GM13977 (cell line): ENCODE results near the gene ARHGEF28.

ENCODE experiments used
- DNase-seq: peaks from one replicate; pipeline ENCODE4 v3.0.0; 2012; ENCODE audit warnings: low spot score
- in situ Hi-C: fragments of 300-500 bp; cut with MboI; formaldehyde crosslinking; loops from one replicate; pipeline ENCODE4 v1.12.0; 2022; ENCODE audit warnings: low sequenced_read_pairs, low pct_unique_long_range_greater_than_20kb, mixed read lengths, inconsistent platforms; ENCODE audit not compliant: unreplicated experiment
- TF ChIP-seq, protein P1 (sequence below): IDR thresholded peaks from 2 replicates; pipeline ENCODE4 v1.5.1; 2012; ENCODE audit warnings: mild to moderate bottlenecking, control low read depth; ENCODE audit not compliant: insufficient read depth; ENCODE audit errors: extremely low read depth, missing control alignments

Gene ARHGEF28

DNA sequence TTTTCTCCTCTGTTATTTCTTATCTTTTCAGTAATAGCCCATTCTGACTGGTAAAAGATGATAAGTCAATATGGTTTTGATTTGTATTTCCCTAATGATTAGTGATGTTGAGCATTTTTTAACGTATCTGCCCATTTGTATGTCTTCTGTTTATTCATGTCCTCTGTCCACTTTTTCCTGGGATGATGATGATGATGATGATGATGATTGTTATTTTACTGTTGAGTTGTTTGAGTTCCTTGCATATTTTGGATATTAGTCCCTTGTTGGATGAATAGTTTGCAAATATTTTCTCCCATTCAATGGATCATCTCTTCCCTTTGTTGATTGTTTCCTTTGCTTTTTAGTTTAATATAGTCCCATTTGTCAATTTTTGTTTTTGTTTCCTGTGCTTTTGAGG is 33.4 kb upstream of the ARHGEF28 start:
- in situ Hi-C loops: loop anchor here (25.0 kb wide), 1 partner anchor 1070 kb away; no protein-coding TSS in a partner anchor
- TF ChIP-seq, protein P1, sequence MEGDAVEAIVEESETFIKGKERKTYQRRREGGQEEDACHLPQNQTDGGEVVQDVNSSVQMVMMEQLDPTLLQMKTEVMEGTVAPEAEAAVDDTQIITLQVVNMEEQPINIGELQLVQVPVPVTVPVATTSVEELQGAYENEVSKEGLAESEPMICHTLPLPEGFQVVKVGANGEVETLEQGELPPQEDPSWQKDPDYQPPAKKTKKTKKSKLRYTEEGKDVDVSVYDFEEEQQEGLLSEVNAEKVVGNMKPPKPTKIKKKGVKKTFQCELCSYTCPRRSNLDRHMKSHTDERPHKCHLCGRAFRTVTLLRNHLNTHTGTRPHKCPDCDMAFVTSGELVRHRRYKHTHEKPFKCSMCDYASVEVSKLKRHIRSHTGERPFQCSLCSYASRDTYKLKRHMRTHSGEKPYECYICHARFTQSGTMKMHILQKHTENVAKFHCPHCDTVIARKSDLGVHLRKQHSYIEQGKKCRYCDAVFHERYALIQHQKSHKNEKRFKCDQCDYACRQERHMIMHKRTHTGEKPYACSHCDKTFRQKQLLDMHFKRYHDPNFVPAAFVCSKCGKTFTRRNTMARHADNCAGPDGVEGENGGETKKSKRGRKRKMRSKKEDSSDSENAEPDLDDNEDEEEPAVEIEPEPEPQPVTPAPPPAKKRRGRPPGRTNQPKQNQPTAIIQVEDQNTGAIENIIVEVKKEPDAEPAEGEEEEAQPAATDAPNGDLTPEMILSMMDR: no peak
- no peak for DNase-seq

DNA sequence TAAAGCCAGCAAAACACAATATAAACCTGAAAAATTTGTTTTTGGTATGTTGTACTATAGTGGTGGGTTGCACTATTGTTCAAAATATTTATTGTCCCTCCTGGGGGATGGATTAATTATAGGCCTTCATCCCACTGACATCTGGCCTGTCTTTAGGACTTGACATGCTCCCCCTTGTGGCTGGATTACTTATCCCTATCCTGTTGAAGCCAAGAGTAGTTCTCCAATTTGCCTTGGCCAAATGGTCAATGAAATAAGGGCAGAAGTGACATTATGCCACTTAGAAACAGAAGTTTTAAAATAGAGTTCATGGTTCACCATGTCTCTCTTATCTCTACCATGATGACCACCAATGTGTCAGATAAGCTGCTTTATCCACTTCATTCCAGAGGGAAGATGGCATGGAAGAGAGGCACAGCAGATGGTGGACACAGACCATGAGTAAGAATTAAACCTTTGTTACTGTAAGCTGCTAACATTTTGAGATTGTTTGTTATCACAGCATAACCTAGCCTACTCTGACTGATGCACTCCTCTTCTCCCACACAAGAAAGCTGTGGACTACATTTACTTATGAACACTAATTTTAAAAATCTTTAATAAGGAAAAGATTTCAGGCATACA is 29.2 kb upstream of the ARHGEF28 start:
- in situ Hi-C loops: loop anchor here (25.0 kb wide), 1 partner anchor 1065 kb away; no protein-coding TSS in a partner anchor

DNA sequence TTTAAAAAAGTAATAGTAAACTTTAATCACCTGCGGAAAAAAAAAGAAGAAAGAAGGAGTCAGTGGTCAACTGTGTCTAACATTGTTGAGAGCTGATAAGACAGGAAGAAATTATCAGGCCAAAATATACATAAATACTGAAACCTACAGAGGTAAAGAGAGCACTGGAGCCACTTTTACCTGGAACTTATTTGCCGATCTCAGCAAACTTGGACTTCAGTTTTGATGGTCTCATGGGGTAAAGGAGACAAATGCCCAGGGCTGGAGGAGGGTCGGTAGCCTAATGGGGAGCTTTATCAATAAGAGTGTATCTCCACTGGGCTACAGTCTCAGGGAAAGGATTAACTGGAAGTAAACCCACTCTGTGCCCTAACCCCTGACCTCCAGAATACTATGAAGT is 26.6 kb upstream of the ARHGEF28 start:
- DNase-seq: no peak
- TF ChIP-seq, protein P1: no peak
- in situ Hi-C loops: loop anchor here (25.0 kb wide), 1 partner anchor 1063 kb away; no protein-coding TSS in a partner anchor

More for the DNA sequence above, 29.2 kb upstream of the ARHGEF28 start:
- TF ChIP-seq, protein P1: peak; percentile 54
- no peak for DNase-seq

DNA sequence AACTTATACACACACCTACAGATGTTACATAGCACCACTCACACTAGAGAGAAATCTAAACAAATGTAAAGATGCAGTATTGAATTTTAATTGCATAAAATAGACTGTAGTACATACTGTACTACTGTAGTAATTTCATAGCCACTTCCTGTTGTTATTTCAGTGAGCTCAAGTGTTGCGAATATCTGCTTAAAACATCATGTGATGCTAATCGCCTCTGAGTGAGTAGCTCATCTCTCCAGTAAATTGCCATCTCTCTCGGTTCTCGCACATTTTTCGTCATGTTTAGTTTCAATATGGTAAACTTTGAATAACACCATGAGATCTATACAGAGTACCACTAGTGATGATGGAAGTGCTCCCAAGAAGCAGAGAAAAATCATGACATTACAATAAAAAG is 22.0 kb upstream of the ARHGEF28 start:
- DNase-seq: no peak
- TF ChIP-seq, protein P1: no peak
- in situ Hi-C loops: no loop called here

DNA sequence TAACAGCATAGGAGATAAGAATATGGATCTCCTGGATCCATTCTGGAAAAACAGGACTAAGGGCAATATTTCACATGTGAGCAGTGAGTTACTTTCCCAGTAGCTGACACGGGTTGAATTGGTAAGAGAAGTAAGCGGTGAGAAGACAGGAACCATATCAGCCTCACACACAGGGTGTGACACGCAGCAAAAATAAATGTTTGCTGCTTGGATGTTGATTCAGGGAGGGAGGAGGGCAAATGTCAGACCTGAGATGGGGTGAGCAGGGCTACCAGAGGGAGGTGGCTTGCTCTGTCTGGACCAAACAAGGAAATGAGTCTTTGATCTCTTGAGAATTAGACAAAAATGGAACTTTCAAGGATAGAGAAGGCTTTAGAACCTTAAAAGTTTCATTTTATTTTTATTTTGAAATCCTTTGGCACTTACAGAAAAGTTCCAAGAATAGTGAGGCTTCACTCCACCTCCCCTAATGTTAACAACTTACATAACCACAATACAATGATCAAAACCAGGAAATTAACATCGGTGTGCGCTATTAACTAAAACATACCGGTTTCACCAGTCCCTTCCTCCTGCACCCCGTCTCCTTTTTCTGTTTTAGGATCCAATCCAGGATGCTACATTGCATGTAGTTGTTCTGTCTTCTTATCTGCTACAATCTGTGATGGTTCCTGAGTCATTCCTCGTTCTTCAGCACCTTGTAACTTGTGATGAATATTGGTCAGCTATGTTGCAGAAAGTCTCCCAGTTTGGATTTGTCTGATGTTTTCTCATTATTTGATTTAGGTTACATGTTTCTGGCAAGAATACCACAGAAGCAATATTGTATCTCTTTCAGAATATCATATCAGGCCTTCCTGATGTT is 20.5 kb upstream of the ARHGEF28 start:
- TF ChIP-seq, protein P1: no peak
- in situ Hi-C loops: no loop called here
- DNase-seq: no peak

DNA sequence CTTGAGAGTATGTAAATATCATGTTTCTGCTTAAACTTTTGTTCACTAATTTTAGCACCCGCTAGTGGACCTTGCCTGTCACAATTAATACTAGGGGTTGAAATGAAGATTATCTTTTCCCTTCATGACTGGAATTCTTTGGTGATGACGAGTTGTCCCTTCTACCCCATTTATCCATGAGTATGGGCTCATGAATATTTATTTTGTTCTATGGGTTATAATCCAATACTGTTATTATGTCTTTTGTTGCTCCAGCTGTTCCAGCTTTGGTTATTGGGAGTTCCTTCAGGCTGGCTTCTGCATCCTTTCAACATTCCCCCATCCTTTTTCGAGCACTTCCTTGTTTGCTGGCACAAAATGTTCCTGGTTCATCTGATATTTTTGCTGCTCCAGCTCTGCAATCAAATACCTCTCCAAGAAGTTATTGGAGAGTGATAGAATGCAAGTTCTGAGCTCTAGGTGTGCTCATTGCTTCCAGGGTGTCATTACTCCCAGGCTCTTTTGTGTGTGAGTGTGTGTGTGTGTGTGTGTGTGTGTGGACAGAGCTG is 19.7 kb upstream of the ARHGEF28 start:
- DNase-seq: no peak
- in situ Hi-C loops: no loop called here
- TF ChIP-seq, protein P1: no peak
